Dedifferentiated amniotic fluid mesenchymal stem cell (primary cell): ENCODE measurements around the gene FMR1NB.

Source experiments
- DNase-seq: peaks from one replicate; pipeline ENCODE4 v3.0.0-alpha.2; 2016; ENCODE audit errors: extremely low spot score

FMR1NB gene

DNA sequence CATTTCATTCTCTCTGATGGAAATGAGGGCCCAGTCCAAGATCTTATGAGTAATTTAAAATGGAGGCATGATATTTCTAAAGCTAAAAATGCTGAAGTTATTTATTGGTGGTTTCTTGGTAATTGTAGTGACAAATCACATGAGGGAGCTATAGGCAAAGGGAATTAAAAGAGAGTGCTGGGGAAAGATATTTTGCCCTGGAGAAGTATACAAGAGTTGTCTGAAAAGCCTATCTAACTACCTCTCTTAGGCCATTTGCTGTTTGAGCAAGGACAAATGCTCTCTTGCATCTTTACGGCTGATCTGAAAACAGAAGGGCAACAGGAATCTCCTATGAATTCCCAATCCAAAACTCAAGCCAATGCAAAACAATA, 89.4 kb downstream of the FMR1NB start:
- DNase-seq, result no peak
